HCT116 (cell line): ENCODE measurements around the gene UMOD. TPM values are rescaled to one million over a fixed set of nuclear protein-coding genes. Genes with fewer than 3 reads are reported as not detected.

Source experiments
- ATAC-seq: fragments of 200-7000 bp; cut with Tn5 transposase; 2 replicates; pipeline ENCODE4 v1.9.1; 2020; ENCODE audit warnings: mild to moderate bottlenecking, moderate library complexity
- Bru-seq: library from RNA; stranded (reverse); fragments of 400-500 nt; gene quantifications from one replicate; lab custom pipeline; 2021; lab: Mats Ljungman, UMichigan
- BruChase-seq, 2 experiments: library from RNA; stranded (reverse); fragments of 400-500 nt; gene quantifications; one replicate each; lab custom pipeline; 2021; lab: Mats Ljungman, UMichigan
- BruUV-seq: library from RNA; stranded (reverse); fragments of 400-500 nt; replicated peaks from 2 replicates; lab custom pipeline; 2021; lab: Mats Ljungman, UMichigan
- CTCF ChIA-PET: fragments of 300-600 bp; sonication (Branson Sonifier 250); formaldehyde crosslinking; loops from one replicate; lab custom pipeline; 2021; ENCODE audit warnings: antibody characterized with exemption; lab: Charles Lee
- POLR2A ChIA-PET: fragments of 300-600, 350-600 bp; sonication (Branson Sonifier 250); formaldehyde crosslinking; loops from one replicate; lab custom pipeline; 2021; ENCODE audit warnings: antibody characterized with exemption; lab: Charles Lee
- RAD21 ChIA-PET, 2 experiments: fragments of 300-600 bp; sonication (Branson Sonifier 250); formaldehyde crosslinking; loops; one replicate each; lab custom pipeline; 2023; ENCODE audit warnings: low total read pairs in 2 of 2; ENCODE audit not compliant: uncharacterized antibody in 2 of 2, unreplicated experiment in 2 of 2, low non-redundant PET in 1 of 2; lab: Charles Lee
- DNase-seq: peaks from one replicate; pipeline ENCODE4 v3.0.0-alpha.2; 2010; ENCODE audit warnings: low read depth, low spot score
- H2AFZ ChIP-seq: fragments of 200-600 bp; shearing (Covaris generic), sonication (generic); 2 replicates; pipeline ENCODE4 v1.6.1; 2017; ENCODE audit warnings: low read depth, mixed run types, mixed read lengths, antibody characterized with exemption, low read length; ENCODE audit not compliant: poor library complexity, severe bottlenecking
- H3K27ac ChIP-seq: 2 replicates; pipeline ENCODE4 v1.5.1; 2012; ENCODE audit warnings: low read depth, low read length
- H3K27me3 ChIP-seq: fragments of 200-600 bp; sonication (generic); 2 replicates; pipeline ENCODE4 v1.6.1; 2016; ENCODE audit warnings: mixed run types, low read length, mixed read lengths; ENCODE audit not compliant: insufficient read depth
- H3K36me3 ChIP-seq, 2 experiments: fragments of 200-500 bp in 1 of 2; fragments of 200-600 bp in 1 of 2; sonication (Bioruptor generic) in 1 of 2; sonication (generic) in 1 of 2; 2 replicates each; pipeline versions ENCODE4 v1.5.1 to v1.6.1; 2014 to 2016; ENCODE audit warnings: low read length in 2 of 2, inconsistent platforms in 1 of 2, mixed read lengths in 1 of 2, mixed run types in 1 of 2; ENCODE audit not compliant: insufficient read depth in 2 of 2, control insufficient read depth in 1 of 2
- H3K4me1 ChIP-seq, 2 experiments: fragments of 200-600 bp in 1 of 2; sonication (generic) in 1 of 2; 2 replicates each; pipeline versions ENCODE4 v1.5.1 to v1.6.1; 2012 to 2017; ENCODE audit warnings: low read length in 2 of 2, inconsistent platforms in 1 of 2, mild to moderate bottlenecking in 1 of 2, mixed read lengths in 1 of 2, mixed run types in 1 of 2, moderate library complexity in 1 of 2; ENCODE audit not compliant: insufficient read depth in 2 of 2, control insufficient read depth in 1 of 2
- H3K4me2 ChIP-seq: fragments of 200-600 bp; sonication (generic); 2 replicates; pipeline ENCODE4 v1.6.1; 2017; ENCODE audit warnings: mixed run types, low read length, mixed read lengths
- H3K4me3 ChIP-seq, 2 experiments: fragments of 200-600 bp in 1 of 2; sonication (generic) in 1 of 2; replicated peaks in 1 of 2; 2 replicates each; pipeline ENCODE4 v1.5.1; 2011 to 2016; ENCODE audit warnings: low read length in 2 of 2, control low read depth in 1 of 2, low read depth in 1 of 2, mild to moderate bottlenecking in 1 of 2, mixed read lengths in 1 of 2, mixed run types in 1 of 2
- H3K79me2 ChIP-seq: fragments of 200-600 bp; sonication (generic); 2 replicates; pipeline ENCODE4 v1.6.1; 2017; ENCODE audit warnings: mild to moderate bottlenecking, mixed run types, low read length, moderate library complexity, mixed read lengths; ENCODE audit not compliant: insufficient read depth
- H3K9ac ChIP-seq: fragments of 200-600 bp; sonication (generic); 2 replicates; pipeline ENCODE4 v1.6.1; 2016; ENCODE audit warnings: low read length, mixed read lengths
- H3K9me2 ChIP-seq: fragments of 200-600 bp; sonication (generic), shearing (Covaris generic); 2 replicates; pipeline ENCODE4 v1.6.1; 2017; ENCODE audit warnings: mixed run types, mild to moderate bottlenecking, moderate library complexity; ENCODE audit not compliant: insufficient read depth
- H3K9me3 ChIP-seq, 2 experiments: fragments of 200-500 bp in 1 of 2; fragments of 200-600 bp in 1 of 2; sonication (Bioruptor generic) in 1 of 2; sonication (generic) in 1 of 2; 2 replicates each; pipeline ENCODE4 v1.6.1; 2014 to 2017; ENCODE audit warnings: low read length in 2 of 2, mixed read lengths in 2 of 2, inconsistent platforms in 1 of 2, low read depth in 1 of 2, mild to moderate bottlenecking in 1 of 2, mixed run types in 1 of 2, moderate library complexity in 1 of 2; ENCODE audit not compliant: control insufficient read depth in 1 of 2, insufficient read depth in 1 of 2
- H4K20me1 ChIP-seq: fragments of 200-600 bp; sonication (generic), shearing (Covaris generic); 2 replicates; pipeline ENCODE4 v1.6.1; 2017; ENCODE audit warnings: mixed run types, mild to moderate bottlenecking, moderate library complexity; ENCODE audit not compliant: insufficient read depth
- ATF3 ChIP-seq: IDR thresholded peaks from 2 replicates; pipeline ENCODE4 v1.6.1; 2012
- EGR1 ChIP-seq: IDR thresholded peaks from 2 replicates; pipeline ENCODE4 v1.6.1; 2012; ENCODE audit warnings: low read depth
- EZH2 ChIP-seq: fragments of 200-600 bp; sonication (generic); IDR thresholded peaks from 2 replicates; pipeline ENCODE4 v1.6.1; 2017; ENCODE audit warnings: antibody characterized with exemption, mixed run types
- EZH2phosphoT487 ChIP-seq: fragments of 200-600 bp; IDR thresholded peaks from 2 replicates; pipeline ENCODE4 v1.6.1; 2018; ENCODE audit warnings: antibody characterized with exemption, borderline replicate concordance
- FOSL1 ChIP-seq: IDR thresholded peaks from 2 replicates; pipeline ENCODE4 v1.6.1; 2012; ENCODE audit warnings: low read depth
- POLR2A ChIP-seq: IDR thresholded peaks from 2 replicates; pipeline ENCODE4 v1.7.0; 2011; ENCODE audit warnings: borderline replicate concordance; ENCODE audit not compliant: insufficient read depth, insufficient read length; ENCODE audit errors: extremely low read depth
- POLR2AphosphoS5 ChIP-seq: IDR thresholded peaks from 2 replicates; pipeline ENCODE4 v1.6.1; 2011; ENCODE audit warnings: mild to moderate bottlenecking, low read depth, low read length, moderate library complexity
- RAD21 ChIP-seq: IDR thresholded peaks from 2 replicates; pipeline ENCODE4 v1.6.1; 2012; ENCODE audit warnings: low read depth, mild to moderate bottlenecking
- REST ChIP-seq: IDR thresholded peaks from 2 replicates; pipeline ENCODE4 v1.6.1; 2012; ENCODE audit warnings: low read depth
- SP1 ChIP-seq: IDR thresholded peaks from 2 replicates; pipeline ENCODE4 v1.6.1; 2012; ENCODE audit warnings: low read depth
- SRF ChIP-seq: IDR thresholded peaks from 2 replicates; pipeline ENCODE4 v1.6.1; 2012; ENCODE audit warnings: low read depth
- ZBTB33 ChIP-seq: IDR thresholded peaks from 2 replicates; pipeline ENCODE4 v1.6.1; 2011; ENCODE audit warnings: mild to moderate bottlenecking, low read length, moderate library complexity; ENCODE audit not compliant: insufficient replicate concordance; ENCODE audit errors: extremely low read depth
- ZFX ChIP-seq: fragments of 450-650 bp; IDR thresholded peaks from 2 replicates; pipeline ENCODE4 v1.6.1; 2017
- intact Hi-C: fragments of 100-400 bp; cut with micrococcal nuclease; formaldehyde crosslinking; loops from 2 replicates; pipeline ENCODE4 v1.10.0; 2022
- long read RNA-seq: library from polyadenylated mRNA; unstranded; transcript quantifications from one replicate; pipeline ENCODE4 v2.0.0, GENCODE V29; 2021; ENCODE audit not compliant: unreplicated experiment
- polyA plus RNA-seq: library from polyadenylated mRNA; unstranded; fragments of >200 nt; gene quantifications from 2 replicates; pipeline ENCODE4 v1.2.1, GENCODE V29; 2012; ENCODE audit warnings: missing spikeins
- total RNA-seq: library from RNA; stranded (reverse); gene quantifications from one replicate; pipeline ENCODE4 v1.2.1, GENCODE V29; 2021; ENCODE audit not compliant: unreplicated experiment
- TF ChIP-seq, protein P1 (sequence below), 3 experiments: fragments of 200-600 bp in 1 of 3; sonication (generic) in 1 of 3; IDR thresholded peaks in 2 of 3; conservative IDR thresholded peaks in 1 of 3; 2 replicates each; pipeline ENCODE4 v1.5.1; 2012 to 2017; ENCODE audit warnings: low read depth in 2 of 3, low read length in 2 of 3, antibody characterized with exemption in 1 of 3, borderline replicate concordance in 1 of 3, control low read depth in 1 of 3, mild to moderate bottlenecking in 1 of 3, mixed read lengths in 1 of 3, mixed run types in 1 of 3, moderate library complexity in 1 of 3; ENCODE audit not compliant: insufficient read depth in 1 of 3

Gene UMOD
- total RNA-seq (not detected), Bru-seq, nascent RNA (not detected), BruChase-seq, experiment 1, labeled RNA remaining after a 6-hour chase (not detected), BruChase-seq, experiment 2, labeled RNA remaining after a 2-hour chase (not detected)
- polyA plus RNA-seq: not detected in 2 replicates
- long read RNA-seq: 0 reads

DNA sequence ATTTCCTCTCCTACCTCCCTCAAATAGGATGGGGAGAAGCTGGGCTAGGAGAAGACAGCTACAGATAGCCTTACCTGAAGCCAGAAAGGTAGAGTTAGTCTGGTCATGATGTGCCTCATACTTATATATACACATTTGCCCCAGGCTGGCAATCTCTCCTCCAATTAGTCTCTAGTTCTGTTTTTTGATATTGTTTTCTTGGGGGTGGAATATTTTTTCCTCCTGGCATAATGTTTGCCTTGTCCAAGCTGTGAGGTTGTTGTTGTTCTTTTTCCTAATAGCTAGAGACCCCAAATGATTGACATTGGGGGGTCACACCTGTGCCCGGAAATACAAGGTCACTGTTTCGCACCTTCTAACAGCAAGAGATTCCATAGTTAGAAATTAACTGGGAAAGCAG, at the start of gene UMOD:
Gene UMOD (minus strand): TSS at position 101 of the 400 bp plus-strand sequence. CDS start 1,978 bp downstream, outside the sequence.
- Histone ChIP-seq H3K9ac (no peak within 1 kb of the TSS), H3K4me3 (no peak within 1 kb of the TSS), H2AFZ (no peak within 1 kb of the TSS), H3K9me3 (no peaks in the 10 kb centered on the region), H3K9me2 (no peaks in the 10 kb centered on the region), H3K79me2 (no peaks in the 10 kb centered on the region), H3K36me3 (no peaks in the 10 kb centered on the region), H3K4me2 (no peak within 1 kb of the TSS), H3K4me1 (no peaks in the 10 kb centered on the region), H3K27ac (no peak within 1 kb of the TSS), H4K20me1 (no peaks in the 10 kb centered on the region), H3K27me3 (peaks cover 54% of the 10 kb centered on the region)
- ATAC-seq (no peak), DNase-seq (no peak)
- ChIA-PET RAD21 (no interaction called here), CTCF (no interaction called here), POLR2A (no interaction called here)
- TF ChIP-seq EZH2phosphoT487 (no peak), ZBTB33 (no peak), ZFX (no peak), SRF (no peak), POLR2AphosphoS5 (no peak), EZH2 (no peak), REST (no peak), POLR2A (no peak), SP1 (no peak), RAD21 (no peak), ATF3 (no peak), FOSL1 (no peak), EGR1 (no peak)
- TF ChIP-seq, protein P1, sequence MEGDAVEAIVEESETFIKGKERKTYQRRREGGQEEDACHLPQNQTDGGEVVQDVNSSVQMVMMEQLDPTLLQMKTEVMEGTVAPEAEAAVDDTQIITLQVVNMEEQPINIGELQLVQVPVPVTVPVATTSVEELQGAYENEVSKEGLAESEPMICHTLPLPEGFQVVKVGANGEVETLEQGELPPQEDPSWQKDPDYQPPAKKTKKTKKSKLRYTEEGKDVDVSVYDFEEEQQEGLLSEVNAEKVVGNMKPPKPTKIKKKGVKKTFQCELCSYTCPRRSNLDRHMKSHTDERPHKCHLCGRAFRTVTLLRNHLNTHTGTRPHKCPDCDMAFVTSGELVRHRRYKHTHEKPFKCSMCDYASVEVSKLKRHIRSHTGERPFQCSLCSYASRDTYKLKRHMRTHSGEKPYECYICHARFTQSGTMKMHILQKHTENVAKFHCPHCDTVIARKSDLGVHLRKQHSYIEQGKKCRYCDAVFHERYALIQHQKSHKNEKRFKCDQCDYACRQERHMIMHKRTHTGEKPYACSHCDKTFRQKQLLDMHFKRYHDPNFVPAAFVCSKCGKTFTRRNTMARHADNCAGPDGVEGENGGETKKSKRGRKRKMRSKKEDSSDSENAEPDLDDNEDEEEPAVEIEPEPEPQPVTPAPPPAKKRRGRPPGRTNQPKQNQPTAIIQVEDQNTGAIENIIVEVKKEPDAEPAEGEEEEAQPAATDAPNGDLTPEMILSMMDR (IDR thresholded peaks at IDR 0.05 in 2 of 3, conservative IDR thresholded peaks at IDR 0.05 in 1 of 3; ENCODE audit: borderline replicate concordance in 1 of 3, insufficient read depth in 1 of 3, low read depth in 2 of 3, low read length in 2 of 3): no peak
- intact Hi-C loops: no loop called here
- no TSS peak for BruUV-seq
